Measurements from ENCODE around the gene RAB3IL1.

GRCh38 chr11:61898247-61898582, 19.2 kb downstream of the RAB3IL1 start:
- TF ChIP-seq CTCF (IDR thresholded peaks at IDR 0.05) = no peak
- TF ChIP-seq POLR2A (IDR thresholded peaks at IDR 0.05) = no peak

Data from heart left ventricle (tissue), 13 donors.